NCI-H2171 (cell line): ENCODE results near the gene KRT75.
"Not testable (repeated sequence)": the region's sequence is repeated elsewhere in the genome, so short reads cannot be mapped to it uniquely, and the experiment has no call there.

ENCODE experiments used
- DNase-seq: peaks from one replicate; lab custom pipeline; 2025; lab: John Stamatoyannopoulos, UW

KRT75 gene

DNA sequence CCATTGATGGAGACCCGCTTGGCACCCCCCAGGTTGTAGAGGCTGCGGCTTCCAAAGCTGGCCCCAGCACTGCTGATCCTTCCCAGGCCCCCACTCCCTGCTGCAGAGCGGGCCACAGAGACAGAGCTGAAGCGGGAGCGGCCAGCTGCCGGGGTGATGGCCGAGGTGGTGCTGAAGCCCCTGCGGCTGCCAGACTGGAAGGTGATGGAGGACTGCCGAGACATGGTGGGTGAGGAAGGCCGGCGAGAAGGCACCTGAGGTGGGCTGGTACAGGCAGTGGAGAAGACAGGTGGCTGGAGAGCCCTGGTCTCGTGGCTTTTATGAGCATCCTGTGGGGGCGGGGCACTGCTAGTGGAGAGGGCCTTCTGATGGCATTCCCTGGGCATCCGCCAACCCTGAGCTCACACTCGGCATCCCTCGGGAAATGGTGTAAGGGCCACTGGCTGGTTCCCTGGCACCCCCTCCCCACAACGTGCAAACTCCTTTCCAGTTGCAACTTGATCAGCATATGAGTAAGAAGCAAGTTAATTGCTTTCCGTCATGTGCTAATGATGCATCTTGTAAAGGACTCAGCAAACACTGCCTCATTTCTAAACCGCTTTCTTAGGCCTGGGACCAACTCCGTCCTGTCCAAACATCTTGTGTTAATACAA, at the start of gene KRT75:
Gene KRT75, minus strand, starts transcription at position 291 of the 653 bp plus-strand sequence. Its CDS starts 67 bp downstream, at position 224.
- DNase-seq: peak; percentile 43

DNA sequence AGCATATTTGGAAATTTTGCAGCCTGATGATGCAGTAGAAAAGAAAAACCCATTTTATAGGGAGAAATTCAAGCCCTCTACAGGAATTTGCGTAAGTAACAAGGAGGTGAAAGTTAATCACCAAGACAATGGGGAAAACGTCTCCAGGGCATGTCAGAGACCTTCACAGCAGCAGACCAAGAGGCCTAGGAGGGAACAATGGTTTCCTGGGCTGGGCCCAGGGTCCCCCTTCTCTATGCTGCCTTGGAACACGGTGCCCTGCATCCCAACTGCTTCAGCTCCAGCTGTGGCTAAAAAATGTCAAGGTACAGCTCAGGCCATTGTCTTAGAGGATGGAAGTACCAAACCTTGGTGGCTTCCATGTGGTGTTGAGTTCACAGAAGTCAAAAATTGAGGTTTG, 45.9 kb upstream of the KRT75 start:
- no peak for DNase-seq

DNA sequence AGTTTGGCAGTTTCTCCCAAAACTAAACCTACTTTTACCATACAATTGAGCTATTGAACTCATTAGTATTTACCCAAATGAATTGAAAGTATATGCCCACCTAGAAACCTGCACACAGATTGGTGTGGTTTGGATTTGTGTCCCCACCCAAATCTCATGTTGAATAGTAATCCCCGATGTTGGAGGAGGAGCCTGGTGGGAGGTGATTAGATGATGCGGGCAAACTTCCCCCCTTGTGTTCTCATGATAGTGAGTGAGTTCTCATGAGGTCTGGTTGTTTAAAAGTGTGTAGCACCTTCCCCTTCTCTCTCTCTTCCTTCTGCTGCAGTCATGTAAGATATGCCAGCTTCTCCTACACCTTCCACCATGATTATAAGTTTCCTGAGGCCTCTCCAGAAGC, 43.5 kb upstream of the KRT75 start:
- DNase-seq: no peak

- no peak for DNase-seq
Observed at GRCh38 chr12:52474212-52474611, 40.0 kb upstream of the KRT75 start.

DNA sequence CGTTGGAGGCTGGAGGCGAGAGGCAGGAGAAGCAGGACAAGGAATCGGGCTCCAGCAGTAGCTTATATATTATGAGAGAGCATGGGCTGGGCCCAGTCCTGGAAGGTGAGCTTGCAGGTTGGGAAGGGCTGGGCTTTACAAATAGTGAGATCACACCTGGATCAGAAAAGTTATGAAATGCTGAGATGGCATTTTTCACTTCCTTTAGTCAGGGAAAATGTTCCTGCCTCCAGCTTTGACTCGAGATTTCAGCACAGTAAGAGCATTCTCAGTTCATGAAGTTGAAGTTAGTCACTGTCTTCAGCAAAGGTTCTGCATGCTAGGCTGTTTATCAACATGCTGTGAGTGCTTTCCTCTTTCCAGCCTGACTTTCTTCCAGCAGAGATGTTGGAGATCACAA, 39.6 kb upstream of the KRT75 start, which contains the start of gene KRT6C:
Gene KRT6C, minus strand, starts transcription at position 38 of the 400 bp plus-strand sequence. CDS start 68 bp downstream, outside the sequence.
- no peak for DNase-seq

GRCh38 chr12:52469853-52470252, 35.7 kb upstream of the KRT75 start:
- DNase-seq: no peak

DNA sequence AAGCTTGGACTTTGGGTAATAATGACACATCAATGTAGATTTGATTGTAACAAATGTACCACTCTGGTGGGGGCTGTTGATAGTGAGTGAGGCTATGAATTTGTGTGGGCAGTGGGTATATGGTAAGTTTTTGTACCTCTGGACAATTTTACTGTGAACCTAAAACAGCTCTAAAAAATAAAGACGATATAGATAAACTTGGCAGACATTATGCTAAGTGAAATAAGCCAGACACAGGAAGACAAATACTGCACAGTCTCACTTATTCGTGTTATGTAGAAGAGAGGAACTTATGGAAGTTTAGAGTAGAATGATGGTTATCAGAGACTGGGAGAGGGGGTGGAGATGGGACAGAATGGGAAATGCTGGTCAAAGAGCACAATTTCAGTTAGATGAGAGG, 30.7 kb upstream of the KRT75 start:
- DNase-seq: no peak

- no peak for DNase-seq
Observed at GRCh38 chr12:52461693-52462092, 27.5 kb upstream of the KRT75 start.

- no peak for DNase-seq
Observed at GRCh38 chr12:52458861-52459260, 24.7 kb upstream of the KRT75 start.

DNA sequence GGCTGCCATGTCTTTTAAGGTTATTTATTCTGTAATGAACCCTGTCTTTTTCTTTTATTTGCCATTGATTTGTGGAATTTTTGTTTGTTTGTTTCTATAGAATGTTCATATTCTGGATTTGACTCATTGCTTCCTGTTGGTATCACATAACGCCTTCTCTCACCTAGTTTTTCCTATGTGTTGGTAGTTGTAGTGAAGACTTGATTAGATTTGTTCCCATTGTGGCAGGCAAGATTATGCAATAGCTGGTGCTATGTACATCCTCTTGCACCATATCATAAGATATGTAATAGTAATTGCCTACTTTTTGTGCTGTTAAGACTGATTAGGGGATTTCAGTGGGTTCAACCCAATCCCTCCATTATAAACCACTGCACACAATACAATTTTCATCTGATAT, 21.6 kb upstream of the KRT75 start:
- DNase-seq: no peak

DNA sequence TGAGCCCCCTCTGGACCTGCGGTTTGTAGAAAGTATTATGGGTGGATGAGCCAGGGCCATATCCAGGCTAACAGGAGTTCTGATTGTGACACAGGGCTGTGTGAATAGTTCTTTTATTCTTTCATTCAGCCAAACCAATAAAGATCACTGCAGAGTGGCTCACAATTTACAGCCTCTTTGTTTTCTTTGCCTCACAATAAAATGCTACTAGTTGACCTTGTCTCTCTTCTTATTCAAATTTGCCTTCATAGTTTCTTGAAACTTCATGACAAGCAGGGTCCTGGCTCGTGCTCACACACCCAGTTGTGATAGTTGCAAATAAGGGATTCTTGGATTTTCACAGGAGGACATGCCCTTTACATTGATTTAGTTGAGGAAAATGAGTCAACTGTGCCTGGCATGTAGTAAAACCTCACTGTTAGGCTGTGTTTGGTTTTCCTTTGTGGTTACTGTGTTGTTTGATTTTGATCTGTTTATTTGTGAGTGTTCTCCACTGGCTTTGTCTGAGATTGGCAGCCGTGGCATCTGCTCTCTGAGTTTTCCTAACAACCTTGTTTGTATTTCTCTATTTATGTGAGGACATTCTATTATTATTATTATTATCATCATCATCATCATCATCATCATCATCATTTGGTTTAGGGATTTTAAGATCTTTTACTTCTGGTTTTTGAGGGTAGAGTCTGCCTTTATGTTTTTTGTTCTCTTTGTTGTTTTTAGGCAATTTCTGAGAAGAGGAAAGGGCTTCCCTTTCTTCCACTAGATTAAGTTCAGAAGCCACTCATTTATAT, 20.4 kb upstream of the KRT75 start:
- DNase-seq: no peak

DNA sequence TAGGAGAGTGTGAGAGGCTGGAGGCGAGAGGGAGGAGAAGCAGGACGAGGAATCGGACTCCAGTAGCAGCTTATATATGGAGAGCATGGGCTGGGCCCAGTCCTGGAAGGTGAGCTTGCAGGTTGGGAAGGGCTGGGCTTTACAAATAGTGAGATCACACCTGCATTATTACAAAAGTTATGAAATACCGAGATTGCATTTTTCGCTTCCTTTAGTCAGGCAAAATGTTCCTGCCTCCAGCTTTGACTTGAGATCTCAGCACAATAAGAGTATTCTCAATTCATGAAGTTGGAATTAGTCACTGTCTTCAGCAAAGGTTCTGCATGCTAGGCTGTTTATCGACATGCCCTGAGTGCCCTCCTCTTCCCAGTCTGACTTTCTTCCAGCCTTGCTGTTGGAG, 17.9 kb upstream of the KRT75 start, which contains the start of gene KRT6B:
Gene KRT6B, minus strand, starts transcription at position 46 of the 400 bp plus-strand sequence. CDS start 68 bp downstream, outside the sequence.
- no peak for DNase-seq

GRCh38 chr12:52448228-52448627, 14.1 kb upstream of the KRT75 start:
- no peak for DNase-seq

DNA sequence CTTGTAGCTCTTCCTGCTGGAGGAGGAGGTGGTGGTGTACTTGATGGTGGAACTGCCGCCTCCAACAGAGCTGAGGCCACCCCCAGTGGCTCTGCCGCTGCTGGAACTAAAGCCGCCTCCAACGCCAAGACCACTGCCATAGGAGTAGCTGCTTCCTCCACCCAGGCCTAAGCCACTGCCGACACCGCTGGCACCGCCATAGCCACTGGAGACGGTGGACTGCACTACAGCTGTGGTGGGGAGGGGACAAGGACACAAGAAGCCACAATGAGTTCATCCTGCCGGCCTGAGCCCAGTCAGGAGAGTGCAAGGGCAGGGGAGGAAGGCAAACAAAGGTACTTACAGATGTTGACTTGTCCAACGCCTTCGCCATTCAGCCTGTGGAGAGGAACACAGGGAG, 13.0 kb upstream of the KRT75 start:
- not testable (repeated sequence) for DNase-seq

DNA sequence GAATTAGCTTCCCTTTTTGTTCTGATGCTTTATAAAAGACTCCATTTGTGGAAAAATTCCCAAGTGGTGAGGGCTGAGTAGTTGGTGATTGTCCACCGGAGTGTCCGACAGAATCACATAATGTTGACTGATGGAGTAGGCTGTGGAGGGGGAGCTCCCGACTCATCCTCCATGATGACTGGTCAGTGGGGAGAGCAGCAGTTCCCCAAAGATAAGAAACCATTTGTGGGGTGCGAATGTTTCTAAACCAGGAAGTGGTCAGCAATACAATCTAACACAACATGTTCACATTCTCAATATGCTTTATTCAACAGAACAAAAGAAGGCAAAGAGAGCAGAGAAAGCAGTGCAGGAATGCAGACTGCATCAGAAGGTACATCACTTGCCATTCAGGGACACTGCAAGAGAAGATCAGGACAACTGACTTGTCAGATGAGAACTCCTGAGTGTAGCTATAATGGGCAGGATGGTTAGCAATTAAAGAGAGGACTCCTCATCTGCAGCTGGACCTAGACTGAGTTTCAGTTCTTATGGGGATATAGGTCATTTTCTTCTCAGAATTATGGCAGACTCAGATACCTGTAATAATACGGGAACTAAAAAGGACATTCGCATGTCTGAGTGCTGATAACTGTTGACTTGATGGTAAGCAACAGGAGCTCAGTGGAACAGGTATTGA, 12.3 kb upstream of the KRT75 start:
- no peak for DNase-seq

GRCh38 chr12:52445876-52446275, 11.7 kb upstream of the KRT75 start:
- no peak for DNase-seq

DNA sequence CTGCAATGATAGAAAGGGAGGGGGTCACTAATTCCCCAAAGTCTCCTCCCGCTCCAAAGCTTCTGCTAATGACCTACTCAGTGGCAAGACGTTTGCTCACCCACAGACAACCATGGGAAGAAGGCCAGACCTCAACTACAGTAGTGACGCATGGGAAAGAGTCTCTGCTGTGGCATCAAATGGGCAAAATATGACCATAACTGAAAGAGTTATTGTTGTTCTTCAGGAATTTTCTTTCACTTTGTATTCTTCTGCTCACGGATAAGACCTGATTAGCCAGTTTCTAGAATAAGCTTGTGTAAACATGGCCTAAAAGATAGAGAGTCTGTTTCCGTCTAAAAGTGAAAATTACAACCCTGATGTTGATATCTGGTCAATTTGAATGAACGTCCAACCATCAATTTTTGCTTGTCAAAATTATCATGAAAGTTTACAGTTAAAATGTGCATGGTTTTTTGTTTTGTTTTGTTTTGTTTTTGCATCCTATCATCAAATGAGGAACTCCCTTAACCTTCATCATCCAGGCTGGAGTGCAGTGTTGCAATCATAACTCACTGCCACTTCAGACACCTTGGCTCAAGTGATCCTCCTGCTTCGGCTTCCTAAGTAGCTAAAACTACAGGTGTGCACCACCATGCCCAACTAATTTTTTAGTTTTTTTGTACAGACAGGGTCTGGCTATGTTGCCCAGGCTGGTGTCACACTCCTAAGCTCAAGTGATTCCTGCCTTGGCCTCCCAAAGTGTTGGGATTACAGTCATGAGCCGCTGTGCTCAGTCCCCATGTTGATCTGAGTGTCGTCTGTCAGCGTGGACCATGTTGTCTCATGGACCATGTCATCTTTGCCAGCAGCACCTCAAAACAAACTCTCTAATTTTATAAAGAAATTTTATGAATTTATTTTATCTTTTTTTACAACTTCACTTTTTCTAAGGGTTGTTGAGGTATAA, 10.8 kb upstream of the KRT75 start:
- no peak for DNase-seq

- no peak for DNase-seq
Observed at GRCh38 chr12:52443966-52444365, 9.8 kb upstream of the KRT75 start.

- DNase-seq: no peak
Observed at GRCh38 chr12:52442600-52443061, 8.5 kb upstream of the KRT75 start.

DNA sequence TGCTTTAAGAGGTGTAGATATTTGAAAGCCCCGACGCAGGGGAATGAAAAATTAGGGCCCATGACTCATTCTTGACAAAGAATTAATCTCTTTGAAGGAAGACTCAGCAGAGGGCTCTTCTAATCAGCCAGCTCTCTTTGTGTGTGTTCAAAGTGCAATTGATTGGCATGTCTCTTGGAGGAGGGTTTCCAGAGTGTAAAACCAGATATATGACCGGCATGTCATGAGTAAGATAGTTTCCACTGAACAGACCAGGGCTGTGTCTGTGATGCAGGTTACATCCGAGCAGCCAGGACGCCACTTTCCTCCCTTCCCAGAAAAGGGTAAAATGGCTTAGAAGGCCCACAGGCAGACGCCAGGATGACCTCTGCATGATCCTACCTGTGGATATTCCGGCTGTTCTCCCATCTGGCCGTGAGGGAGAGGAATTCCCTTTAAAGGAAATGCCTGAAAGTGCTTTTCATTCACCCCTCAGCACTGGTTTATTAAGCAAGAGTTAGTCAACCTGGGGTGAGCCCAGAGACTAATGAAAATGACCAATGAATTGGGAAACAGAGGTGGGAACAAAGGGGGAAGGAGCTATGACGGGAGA, 7.2 kb upstream of the KRT75 start:
- no peak for DNase-seq

- no peak for DNase-seq
Observed at GRCh38 chr12:52440821-52441319, 6.7 kb upstream of the KRT75 start.
